A549 (cell line): ENCODE results near the gene KIT. TPM values are rescaled to one million over a fixed set of nuclear protein-coding genes. Genes with fewer than 3 reads are reported as not detected.

Experiments
- ATAC-seq, 2 experiments: fragments of 200-7000 bp in 1 of 2; fragments of >200 bp in 1 of 2; cut with Nextera tagmentation in 1 of 2; cut with Tn5 transposase in 1 of 2; 3 replicates each; pipeline versions ENCODE4 v1.8.0 to v1.9.1; 2018 to 2020; ENCODE audit warnings: mild to moderate bottlenecking in 1 of 2, moderate library complexity in 1 of 2
- CTCF ChIA-PET: fragments of 300-600 bp; sonication (Branson Sonifier 250); formaldehyde crosslinking; extraction: SDS; loops from one replicate; lab custom pipeline; 2021; ENCODE audit warnings: antibody characterized with exemption, inconsistent platforms; lab: Yijun Ruan, JAX
- POLR2A ChIA-PET: fragments of 350-600 bp; formaldehyde crosslinking; extraction: SDS; loops from one replicate; lab custom pipeline; 2021; ENCODE audit warnings: antibody characterized with exemption, inconsistent platforms; lab: Yijun Ruan, JAX
- DNase-seq, 2 experiments: peaks; one replicate each; pipeline versions ENCODE4 v3.0.0 to v3.0.0-alpha.2; 2011 to 2016; ENCODE audit warnings: low read depth in 1 of 2, low spot score in 1 of 2
- FAIRE-seq: peaks from 2 replicates; lab custom pipeline; 2011; peaks lifted over from hg19 to GRCh38; lab: Jason Lieb, UNC
- H3K27ac ChIP-seq, 2 experiments: fragments of >200 bp; sonication (Bioruptor Twin); formaldehyde crosslinking; 3 replicates each; pipeline ENCODE4 v1.5.1; 2016 to 2017
- H3K4me1 ChIP-seq: fragments of >200 bp; sonication (Bioruptor Twin); formaldehyde crosslinking; 3 replicates; pipeline ENCODE4 v1.6.1; 2016
- H3K4me2 ChIP-seq: fragments of >200 bp; sonication (Bioruptor Twin); formaldehyde crosslinking; 3 replicates; pipeline ENCODE4 v1.6.1; 2016
- H3K4me3 ChIP-seq: fragments of >200 bp; sonication (Bioruptor Twin); formaldehyde crosslinking; 3 replicates; pipeline ENCODE4 v1.5.1; 2016
- H3K9me3 ChIP-seq: fragments of >200 bp; sonication (Bioruptor Twin); formaldehyde crosslinking; 3 replicates; pipeline ENCODE4 v1.6.1; 2016
- CBX2 ChIP-seq: fragments of 200-600 bp; sonication (generic); IDR thresholded peaks from 2 replicates; pipeline ENCODE4 v1.6.1; 2016; ENCODE audit warnings: low read depth, mild to moderate bottlenecking, borderline replicate concordance
- CBX8 ChIP-seq: fragments of 200-600 bp; sonication (generic); IDR thresholded peaks from 2 replicates; pipeline ENCODE4 v1.6.1; 2016
- E2F6 ChIP-seq: IDR thresholded peaks from 2 replicates; pipeline ENCODE4 v1.6.1; 2012; ENCODE audit warnings: low read depth, borderline replicate concordance
- EHF ChIP-seq: fragments of 250-450 bp; sonication (Bioruptor Pico); IDR thresholded peaks from 2 replicates; pipeline ENCODE4 v1.5.0; 2020; ENCODE audit warnings: mild to moderate bottlenecking
- EHMT2 ChIP-seq: fragments of 200-600 bp; sonication (generic); IDR thresholded peaks from 2 replicates; pipeline ENCODE4 v1.6.1; 2016; ENCODE audit warnings: antibody characterized with exemption, low read depth, mild to moderate bottlenecking, moderate library complexity
- EP300 ChIP-seq, 2 experiments: fragments of >200 bp; sonication (Bioruptor Twin); formaldehyde crosslinking; IDR thresholded peaks; 2 replicates in 1 of 2; 3 replicates in 1 of 2; pipeline ENCODE4 v1.6.1; 2016 to 2017
- ESRRA ChIP-seq: fragments of 150-350 bp; IDR thresholded peaks from 2 replicates; pipeline ENCODE4 v1.6.1; 2014; ENCODE audit warnings: mild to moderate bottlenecking, low read length, borderline replicate concordance
- FOXS1 ChIP-seq: fragments of 250-450 bp; sonication (Bioruptor Pico); IDR thresholded peaks from 2 replicates; pipeline ENCODE4 v1.5.0; 2020; ENCODE audit warnings: mild to moderate bottlenecking, moderate library complexity
- GATA3 ChIP-seq: IDR thresholded peaks from 2 replicates; pipeline ENCODE4 v1.6.1; 2012; ENCODE audit warnings: borderline replicate concordance
- HEYL ChIP-seq: fragments of 250-450 bp; sonication (Bioruptor Pico); IDR thresholded peaks from 2 replicates; pipeline ENCODE4 v1.8.0; 2021; ENCODE audit warnings: mild to moderate bottlenecking, moderate library complexity
- HOXB5 ChIP-seq: fragments of 250-450 bp; sonication (Bioruptor Pico); IDR thresholded peaks from 2 replicates; pipeline ENCODE4 v1.5.0; 2020; ENCODE audit warnings: mild to moderate bottlenecking, moderate library complexity
- JUNB ChIP-seq: fragments of >200 bp; sonication (Bioruptor Twin); formaldehyde crosslinking; IDR thresholded peaks from 2 replicates; pipeline ENCODE4 v1.6.1; 2016
- MAFK ChIP-seq: fragments of 450-650 bp; IDR thresholded peaks from 2 replicates; pipeline ENCODE4 v1.6.1; 2014; ENCODE audit not compliant: partially characterized antibody
- MAZ ChIP-seq: fragments of 150-350 bp; IDR thresholded peaks from 2 replicates; pipeline ENCODE4 v1.6.1; 2014; ENCODE audit warnings: antibody characterized with exemption, low read depth, low read length, borderline replicate concordance
- MYC ChIP-seq: IDR thresholded peaks from 2 replicates; pipeline ENCODE4 v1.6.1; 2012; ENCODE audit warnings: mild to moderate bottlenecking, inconsistent platforms, low read length, improper control_type of control experiment, borderline replicate concordance
- NFE2L2 ChIP-seq: fragments of 150-350 bp; conservative IDR thresholded peaks from 2 replicates; pipeline ENCODE4 v1.6.1; 2014; ENCODE audit warnings: low read length
- NPAS2 ChIP-seq: fragments of 250-450 bp; sonication (Bioruptor Pico); IDR thresholded peaks from 2 replicates; pipeline ENCODE4 v1.8.0; 2022; ENCODE audit warnings: mild to moderate bottlenecking, moderate library complexity, borderline replicate concordance
- NR3C1 ChIP-seq: fragments of >200 bp; sonication (Bioruptor Twin); formaldehyde crosslinking; IDR thresholded peaks from 3 replicates; pipeline ENCODE4 v1.6.1; 2017
- POLR2A ChIP-seq: IDR thresholded peaks from 2 replicates; pipeline ENCODE4 v1.6.1; 2012; ENCODE audit warnings: mild to moderate bottlenecking, low read length
- RCOR1 ChIP-seq: fragments of 150-350 bp; IDR thresholded peaks from 2 replicates; pipeline ENCODE4 v1.6.1; 2014; ENCODE audit warnings: antibody characterized with exemption, low read length, low read depth
- SREBF2 ChIP-seq: fragments of 450-650 bp; IDR thresholded peaks from 2 replicates; pipeline ENCODE4 v1.6.1; 2014; ENCODE audit warnings: mild to moderate bottlenecking, moderate library complexity
- ZC3H11A ChIP-seq: fragments of 450-650 bp; IDR thresholded peaks from 2 replicates; pipeline ENCODE4 v1.6.1; 2014; ENCODE audit warnings: antibody characterized with exemption, mild to moderate bottlenecking
- WGBS: methylation state at CpG from one replicate; pipeline ENCODE4 v1.1.6; 2017; ENCODE audit errors: missing lambda C conversion rate; 5-methylcytosine and 5-hydroxymethylcytosine counted together
- polyA plus RNA-seq, 4 experiments: library from polyadenylated mRNA; depleted of rRNA in 3 of 4; stranded (reverse); fragments of >200 nt; fragmentation: RNase III in 1 of 4; extraction: RNeasy Plus Mini Kit Qiagen cat#74134 plus additional on column Dnase treatment in 1 of 4; gene quantifications; 2 replicates in 3 of 4; 3 replicates in 1 of 4; pipeline ENCODE4 v1.2.3, GENCODE V29; 2011 to 2017
- TF ChIP-seq, protein P1 (sequence below): fragments of 150-350 bp; IDR thresholded peaks from 2 replicates; pipeline ENCODE4 v1.6.1; 2014; ENCODE audit warnings: low read depth, mild to moderate bottlenecking, low read length
- TF ChIP-seq, protein P2 (sequence below): fragments of >200 bp; sonication (Bioruptor Twin); formaldehyde crosslinking; IDR thresholded peaks from 3 replicates; pipeline ENCODE4 v1.6.1; 2016

KIT gene
- polyA plus RNA-seq, 2 of the 4 experiments (the other 2 are of a cell fraction), result not detected

DNA sequence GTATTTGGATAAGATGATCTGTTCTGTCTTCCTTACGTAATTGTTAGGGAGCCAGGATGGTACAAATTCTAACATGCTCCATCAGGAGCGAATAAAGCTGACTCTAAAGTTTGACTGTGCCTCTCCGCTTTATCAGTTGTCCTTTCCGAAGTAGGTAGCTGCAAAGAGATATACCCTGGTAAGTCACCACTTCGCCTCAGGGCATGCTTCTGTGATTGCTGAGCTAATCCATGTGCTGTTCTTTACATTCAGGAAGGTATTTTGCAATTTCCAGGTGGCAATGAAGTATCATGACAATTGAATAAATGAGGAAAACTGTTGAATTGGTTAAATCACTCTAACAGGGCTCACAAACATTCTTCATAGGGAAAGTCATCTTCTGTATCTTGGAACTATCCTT lies 38.9 kb downstream of the KIT start:
- Histone ChIP-seq H3K4me3 (no peak overlapping the region), H3K9me3 (no peaks in the 10 kb centered on the region), H3K4me1 (no peaks in the 10 kb centered on the region), H3K27ac (no peak overlapping the region), H3K4me2 (no peak overlapping the region)
- POLR2A ChIA-PET, result no interaction called here
- CTCF ChIA-PET, result no interaction called here
- ATAC-seq (no peak), DNase-seq (no peak), FAIRE-seq (no peak)
- 40% methylated on average over 5 of the region's 5 CpGs for WGBS
- TF ChIP-seq, protein P1, sequence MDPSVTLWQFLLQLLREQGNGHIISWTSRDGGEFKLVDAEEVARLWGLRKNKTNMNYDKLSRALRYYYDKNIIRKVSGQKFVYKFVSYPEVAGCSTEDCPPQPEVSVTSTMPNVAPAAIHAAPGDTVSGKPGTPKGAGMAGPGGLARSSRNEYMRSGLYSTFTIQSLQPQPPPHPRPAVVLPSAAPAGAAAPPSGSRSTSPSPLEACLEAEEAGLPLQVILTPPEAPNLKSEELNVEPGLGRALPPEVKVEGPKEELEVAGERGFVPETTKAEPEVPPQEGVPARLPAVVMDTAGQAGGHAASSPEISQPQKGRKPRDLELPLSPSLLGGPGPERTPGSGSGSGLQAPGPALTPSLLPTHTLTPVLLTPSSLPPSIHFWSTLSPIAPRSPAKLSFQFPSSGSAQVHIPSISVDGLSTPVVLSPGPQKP, result no peak
- no peak for TF ChIP-seq ESRRA
- TF ChIP-seq EHF (CRISPR knock-in tag), result no peak
- no peak for TF ChIP-seq ZC3H11A
- TF ChIP-seq NR3C1, result no peak
- no peak for TF ChIP-seq JUNB
- no peak for TF ChIP-seq POLR2A
- TF ChIP-seq, protein P2, sequence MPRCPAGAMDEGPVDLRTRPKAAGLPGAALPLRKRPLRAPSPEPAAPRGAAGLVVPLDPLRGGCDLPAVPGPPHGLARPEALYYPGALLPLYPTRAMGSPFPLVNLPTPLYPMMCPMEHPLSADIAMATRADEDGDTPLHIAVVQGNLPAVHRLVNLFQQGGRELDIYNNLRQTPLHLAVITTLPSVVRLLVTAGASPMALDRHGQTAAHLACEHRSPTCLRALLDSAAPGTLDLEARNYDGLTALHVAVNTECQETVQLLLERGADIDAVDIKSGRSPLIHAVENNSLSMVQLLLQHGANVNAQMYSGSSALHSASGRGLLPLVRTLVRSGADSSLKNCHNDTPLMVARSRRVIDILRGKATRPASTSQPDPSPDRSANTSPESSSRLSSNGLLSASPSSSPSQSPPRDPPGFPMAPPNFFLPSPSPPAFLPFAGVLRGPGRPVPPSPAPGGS, result no peak
- no peak for TF ChIP-seq HEYL

DNA sequence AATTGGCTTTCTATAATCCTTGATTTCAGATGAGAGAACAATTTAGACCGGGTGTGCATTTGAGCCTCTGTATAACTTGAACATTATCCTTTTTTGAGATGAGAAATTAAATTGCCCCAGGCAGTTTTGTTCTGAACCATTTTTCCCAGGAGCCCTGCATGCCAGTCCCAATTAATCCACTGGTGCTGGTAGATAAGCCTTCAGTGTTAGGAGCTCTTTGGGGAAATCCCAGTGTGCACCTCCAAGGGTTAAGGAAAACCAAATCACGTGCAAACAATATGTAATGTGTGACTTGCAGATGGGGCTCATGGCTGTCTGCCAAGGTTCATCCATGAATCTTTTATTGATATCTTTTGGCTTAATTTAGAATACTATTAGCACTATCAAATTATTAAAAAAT lies 43.2 kb downstream of the KIT start:
- no peak for DNase-seq
- H3K4me2 ChIP-seq, result no peak overlapping the region
- no peak overlapping the region for H3K27ac ChIP-seq
- H3K4me3 ChIP-seq, result no peak overlapping the region
- no peak for TF ChIP-seq EHMT2
- TF ChIP-seq MAZ, result no peak
- TF ChIP-seq NFE2L2, result no peak
- TF ChIP-seq FOXS1 (CRISPR knock-in tag), result no peak
- TF ChIP-seq CBX2, result no peak
- no peak for TF ChIP-seq NPAS2 (CRISPR knock-in tag)
- TF ChIP-seq GATA3, result no peak
- TF ChIP-seq ZC3H11A, result no peak
- no peak for TF ChIP-seq HOXB5 (CRISPR knock-in tag)
- no peak for TF ChIP-seq SREBF2
- no peak for TF ChIP-seq E2F6
- no peak for TF ChIP-seq MAFK
- no peak for TF ChIP-seq EP300 (IDR thresholded peaks at IDR 0.05)
- TF ChIP-seq, protein P1, result no peak
- TF ChIP-seq, all 56 proteins: peak for 0
- no peaks in the 10 kb centered on the region for H3K4me1 ChIP-seq
- CTCF ChIA-PET, result no interaction called here
- ATAC-seq, result no peak
- no peak for FAIRE-seq
- POLR2A ChIA-PET, result no interaction called here
- 22% methylated on average over 2 of the region's 2 CpGs for whole genome bisulfite sequencing
- H3K9me3 ChIP-seq, result no peaks in the 10 kb centered on the region

DNA sequence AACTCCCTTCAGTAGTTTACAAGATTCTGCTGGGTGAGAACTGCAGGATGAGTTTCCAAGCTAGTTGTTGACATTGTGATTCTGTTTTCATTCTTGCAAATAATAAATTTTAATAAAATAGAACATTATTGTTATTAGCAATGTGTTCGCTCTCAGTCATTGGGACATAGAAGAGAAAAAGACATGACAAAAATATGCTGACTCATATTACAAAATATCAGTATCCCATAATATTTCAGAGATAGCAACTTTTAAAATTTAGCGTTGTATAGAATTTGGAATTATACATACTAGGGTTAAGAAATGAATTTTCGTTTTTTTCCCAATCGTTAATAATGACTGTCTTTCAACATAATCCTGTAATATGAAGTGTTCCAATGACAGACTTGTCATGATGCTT lies 45.4 kb downstream of the KIT start:
- 41% methylated on average over 4 of the region's 4 CpGs for WGBS
- CTCF ChIA-PET, result no interaction called here
- no peak overlapping the region for H3K4me3 ChIP-seq
- no peaks in the 10 kb centered on the region for H3K9me3 ChIP-seq
- DNase-seq (no peak), ATAC-seq (no peak), FAIRE-seq (no peak)
- H3K4me2 ChIP-seq, result no peak overlapping the region
- TF ChIP-seq, protein P1, result no peak
- TF ChIP-seq MYC (no peak), CBX8 (no peak), JUNB (no peak), MAFK (peak; percentile 56), RCOR1 (no peak)
- POLR2A ChIA-PET, result no interaction called here
- no peak overlapping the region for H3K27ac ChIP-seq
- H3K4me1 ChIP-seq, result no peaks in the 10 kb centered on the region
